Nephron progenitor cell (in vitro differentiated cells): Measurements from ENCODE around the gene SMIM8.

Experiments
- DNase-seq: peaks from one replicate; pipeline ENCODE4 v3.0.0; 2021
- H3K27ac Mint-ChIP-seq: 2 replicates; pipeline ENCODE4 v1.8.0; 2021; ENCODE audit warnings: mild to moderate bottlenecking, moderate library complexity, mixed read lengths
- H3K27me3 Mint-ChIP-seq: 2 replicates; pipeline ENCODE4 v1.8.0; 2021; ENCODE audit warnings: mild to moderate bottlenecking, low read depth, mixed read lengths; ENCODE audit not compliant: poor library complexity
- H3K36me3 Mint-ChIP-seq: 2 replicates; pipeline ENCODE4 v1.8.0; 2021; ENCODE audit warnings: low read depth, mixed read lengths
- H3K4me1 Mint-ChIP-seq: 2 replicates; pipeline ENCODE4 v1.8.0; 2021; ENCODE audit warnings: mixed read lengths
- H3K4me3 Mint-ChIP-seq: 2 replicates; pipeline ENCODE4 v1.8.0; 2021; ENCODE audit warnings: mild to moderate bottlenecking, moderate library complexity, mixed read lengths
- H3K9me3 Mint-ChIP-seq: 2 replicates; pipeline ENCODE4 v1.8.0; 2021; ENCODE audit warnings: mild to moderate bottlenecking, moderate library complexity, mixed read lengths
- TF ChIP-seq, protein P1 (sequence below): fragments of 200-600 bp; sonication (generic); IDR thresholded peaks from 2 replicates; pipeline ENCODE4 v1.5.0; 2021; ENCODE audit warnings: antibody characterized with exemption

Gene SMIM8

GRCh38 chr6:87281426-87281825 is 41.0 kb upstream of the SMIM8 start:
- Mint-ChIP-seq H3K27me3 (peaks cover 7% of the 10 kb centered on the region), H3K27ac (no peak overlapping the region), H3K9me3 (no peaks in the 10 kb centered on the region), H3K4me1 (no peaks in the 10 kb centered on the region), H3K4me3 (no peak overlapping the region), H3K36me3 (no peaks in the 10 kb centered on the region)
- TF ChIP-seq, protein P1, sequence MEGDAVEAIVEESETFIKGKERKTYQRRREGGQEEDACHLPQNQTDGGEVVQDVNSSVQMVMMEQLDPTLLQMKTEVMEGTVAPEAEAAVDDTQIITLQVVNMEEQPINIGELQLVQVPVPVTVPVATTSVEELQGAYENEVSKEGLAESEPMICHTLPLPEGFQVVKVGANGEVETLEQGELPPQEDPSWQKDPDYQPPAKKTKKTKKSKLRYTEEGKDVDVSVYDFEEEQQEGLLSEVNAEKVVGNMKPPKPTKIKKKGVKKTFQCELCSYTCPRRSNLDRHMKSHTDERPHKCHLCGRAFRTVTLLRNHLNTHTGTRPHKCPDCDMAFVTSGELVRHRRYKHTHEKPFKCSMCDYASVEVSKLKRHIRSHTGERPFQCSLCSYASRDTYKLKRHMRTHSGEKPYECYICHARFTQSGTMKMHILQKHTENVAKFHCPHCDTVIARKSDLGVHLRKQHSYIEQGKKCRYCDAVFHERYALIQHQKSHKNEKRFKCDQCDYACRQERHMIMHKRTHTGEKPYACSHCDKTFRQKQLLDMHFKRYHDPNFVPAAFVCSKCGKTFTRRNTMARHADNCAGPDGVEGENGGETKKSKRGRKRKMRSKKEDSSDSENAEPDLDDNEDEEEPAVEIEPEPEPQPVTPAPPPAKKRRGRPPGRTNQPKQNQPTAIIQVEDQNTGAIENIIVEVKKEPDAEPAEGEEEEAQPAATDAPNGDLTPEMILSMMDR = no peak
- no peak for DNase-seq

- Mint-ChIP-seq H3K9me3 (no peaks in the 10 kb centered on the region), H3K27me3 (peaks cover 7% of the 10 kb centered on the region), H3K4me1 (no peaks in the 10 kb centered on the region), H3K27ac (no peak overlapping the region), H3K36me3 (no peaks in the 10 kb centered on the region), H3K4me3 (no peak overlapping the region)
- TF ChIP-seq, protein P1 = no peak
- DNase-seq = no peak
Measured at GRCh38 chr6:87282743-87283142, 39.6 kb upstream of the SMIM8 start.

DNA sequence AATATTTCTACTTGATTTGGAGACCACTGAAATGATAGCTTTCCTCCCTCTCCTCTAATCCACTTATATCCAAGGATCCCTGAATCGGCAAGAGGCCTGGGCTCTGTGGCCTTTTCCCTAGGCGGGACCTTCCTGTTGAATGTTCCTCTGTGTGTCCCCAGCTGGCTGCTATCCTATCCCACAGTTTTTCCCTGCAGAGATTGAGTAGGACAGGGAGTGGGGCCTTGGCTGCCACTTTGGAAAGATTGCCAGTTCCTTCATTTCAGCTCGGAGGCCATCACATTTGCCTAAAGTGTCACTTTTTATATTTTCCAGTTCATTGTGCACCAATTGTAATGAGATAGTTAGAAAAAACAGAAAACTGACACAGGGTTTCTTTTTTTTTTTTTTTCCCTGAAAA is 38.9 kb upstream of the SMIM8 start:
- no peaks in the 10 kb centered on the region for H3K36me3 Mint-ChIP-seq
- H3K4me3 Mint-ChIP-seq = no peak overlapping the region
- no peak for DNase-seq
- no peak overlapping the region for H3K27ac Mint-ChIP-seq
- H3K4me1 Mint-ChIP-seq = no peaks in the 10 kb centered on the region
- peaks cover 7% of the 10 kb centered on the region for H3K27me3 Mint-ChIP-seq
- TF ChIP-seq, protein P1 = no peak
- no peaks in the 10 kb centered on the region for H3K9me3 Mint-ChIP-seq

GRCh38 chr6:87287251-87287650 is 35.1 kb upstream of the SMIM8 start:
- no peaks in the 10 kb centered on the region for H3K4me1 Mint-ChIP-seq
- no peaks in the 10 kb centered on the region for H3K9me3 Mint-ChIP-seq
- H3K27me3 Mint-ChIP-seq = peaks cover 14% of the 10 kb centered on the region
- TF ChIP-seq, protein P1 = no peak
- no peaks in the 10 kb centered on the region for H3K36me3 Mint-ChIP-seq
- no peak overlapping the region for H3K4me3 Mint-ChIP-seq
- DNase-seq = no peak
- no peak overlapping the region for H3K27ac Mint-ChIP-seq

DNA sequence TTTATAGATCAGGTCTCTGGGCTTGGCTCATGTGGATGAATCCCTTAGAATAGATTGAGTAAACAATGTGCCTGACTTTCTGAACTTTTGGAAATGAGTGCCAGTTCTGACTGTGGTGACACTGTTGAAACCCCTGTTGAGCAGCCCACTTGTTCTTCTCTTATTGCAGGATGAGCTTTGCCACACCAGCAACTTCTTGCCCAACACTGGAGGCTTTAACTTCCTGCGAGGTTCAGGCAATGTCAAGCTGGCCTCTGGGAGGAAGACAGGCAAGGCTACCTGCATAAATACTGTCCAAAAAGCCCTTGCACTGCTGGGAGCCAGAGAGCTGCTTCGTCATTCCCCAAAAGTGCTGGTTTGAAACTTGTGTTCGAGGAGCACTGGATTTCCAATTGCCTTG is 32.8 kb upstream of the SMIM8 start:
- Mint-ChIP-seq H3K27me3 (peaks cover 21% of the 10 kb centered on the region), H3K36me3 (no peaks in the 10 kb centered on the region), H3K9me3 (no peaks in the 10 kb centered on the region), H3K4me3 (no peak overlapping the region), H3K27ac (no peak overlapping the region), H3K4me1 (no peaks in the 10 kb centered on the region)
- DNase-seq = no peak
- TF ChIP-seq, protein P1 = no peak

DNA sequence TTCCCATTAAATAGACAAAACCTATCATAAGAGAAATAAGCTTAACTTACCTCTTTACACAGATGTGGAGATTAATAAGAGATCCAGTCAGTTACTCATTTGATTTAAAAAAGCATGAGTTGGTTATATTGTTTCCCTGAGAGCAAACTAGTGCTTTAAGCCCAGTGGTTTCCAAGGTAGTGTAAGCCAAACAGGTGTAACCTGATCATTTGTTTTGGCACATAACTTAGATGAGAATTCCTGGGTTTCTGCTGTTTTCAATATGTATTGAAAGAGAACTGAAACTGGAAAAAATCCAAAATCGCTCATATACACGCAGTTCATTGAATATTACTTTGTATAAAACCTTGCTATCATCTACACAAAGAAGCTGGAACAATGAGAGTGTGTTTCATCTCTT is 30.5 kb upstream of the SMIM8 start:
- Mint-ChIP-seq H3K4me1 (no peaks in the 10 kb centered on the region), H3K36me3 (no peaks in the 10 kb centered on the region), H3K9me3 (no peaks in the 10 kb centered on the region), H3K27ac (no peak overlapping the region), H3K4me3 (no peak overlapping the region), H3K27me3 (peaks cover 19% of the 10 kb centered on the region)
- TF ChIP-seq, protein P1 = no peak
- no peak for DNase-seq
